ENCODE data around the gene SWT1. TPM values are rescaled to one million over a fixed set of nuclear protein-coding genes. Genes with fewer than 3 reads are reported as not detected.
"Not testable (repeated sequence)": the region's sequence is repeated elsewhere in the genome, so short reads cannot be mapped to it uniquely, and the experiment has no call there.

The SWT1 gene
- total and polyA plus RNA-seq, 4 donors, result 1.1 to 19.4 (median 3.3) TPM

- Histone ChIP-seq H3K4me3 (no peak overlapping the region), H3K27me3 (ENCODE audit: control insufficient read depth in 3 of 3, insufficient read depth in 3 of 3, low read length in 2 of 3) (no peaks in the 10 kb centered on the region), H3K4me1 (ENCODE audit: control insufficient read depth in 5 of 5, insufficient read depth in 5 of 5, low read length in 5 of 5) (no peaks in the 10 kb centered on the region), H3K27ac (ENCODE audit: low read depth in 1 of 2, low read length in 1 of 2) (no peak overlapping the region), H3K9me3 (ENCODE audit: control insufficient read depth in 4 of 4, insufficient read depth in 3 of 4, low read length in 3 of 4) (no peaks in the 10 kb centered on the region), H3K36me3 (ENCODE audit: control insufficient read depth in 4 of 4, insufficient read depth in 4 of 4, low read length in 4 of 4) (peaks cover 0 to 7% (median 4%) of the 10 kb centered on the region in 4 donors), H3K9ac (ENCODE audit: insufficient read depth in 1 of 2, low read length in 2 of 2) (no peak overlapping the region)
- ATAC-seq (ENCODE audit: insufficient read depth, low FRiP score) (no peak), DNase-seq (no peak)
- WGBS, 2 donors, result 90 to 95% methylated on average over 3 of the region's 3 CpGs
- no peak for TF ChIP-seq CTCF (IDR thresholded peaks at IDR 0.05; ENCODE audit: control extremely low read depth, extremely low read depth)
Observed at GRCh38 chr1:185207980-185208602, 51.1 kb downstream of the SWT1 start.

- TF ChIP-seq CTCF (IDR thresholded peaks at IDR 0.05; ENCODE audit: control extremely low read depth, extremely low read depth), result no peak
- WGBS, 2 donors, result 70 to 89% methylated on average over 5 of the region's 5 CpGs
Observed at GRCh38 chr1:185208626-185209180, 51.7 kb downstream of the SWT1 start.

GRCh38 chr1:185209357-185209756, 52.4 kb downstream of the SWT1 start:
- not testable (repeated sequence) for DNase-seq; H3K27me3 ChIP-seq (ENCODE audit: control insufficient read depth in 3 of 3, insufficient read depth in 3 of 3, low read length in 2 of 3)
- 95 to 97% methylated on average over 1 of the region's 1 CpG for WGBS, 2 donors

More at GRCh38 chr1:185208626-185209180, 51.7 kb downstream of the SWT1 start:
- Histone ChIP-seq H3K27me3 (ENCODE audit: control insufficient read depth in 3 of 3, insufficient read depth in 3 of 3, low read length in 2 of 3) (no peaks in the 10 kb centered on the region), H3K27ac (ENCODE audit: low read depth in 1 of 2, low read length in 1 of 2) (no peak overlapping the region), H3K36me3 (ENCODE audit: control insufficient read depth in 4 of 4, insufficient read depth in 4 of 4, low read length in 4 of 4) (peaks cover 0 to 7% (median 4%) of the 10 kb centered on the region in 4 donors), H3K9me3 (ENCODE audit: control insufficient read depth in 4 of 4, insufficient read depth in 3 of 4, low read length in 3 of 4) (no peaks in the 10 kb centered on the region), H3K4me3 (no peak overlapping the region), H3K4me1 (ENCODE audit: control insufficient read depth in 5 of 5, insufficient read depth in 5 of 5, low read length in 5 of 5) (no peaks in the 10 kb centered on the region), H3K9ac (ENCODE audit: insufficient read depth in 1 of 2, low read length in 2 of 2) (no peak overlapping the region)
- ATAC-seq (ENCODE audit: insufficient read depth, low FRiP score), result no peak
- DNase-seq, result peak in 2 of 3 donors; percentile 0 to 7

GRCh38 chr1:185213091-185213490, 56.1 kb downstream of the SWT1 start:
- DNase-seq, result peak in 1 of 3 donors; percentile 1
- H3K4me1 ChIP-seq (ENCODE audit: control insufficient read depth in 5 of 5, insufficient read depth in 5 of 5, low read length in 5 of 5), result no peaks in the 10 kb centered on the region
- ATAC-seq (ENCODE audit: insufficient read depth, low FRiP score), result no peak
- H3K9me3 ChIP-seq (ENCODE audit: control insufficient read depth in 4 of 4, insufficient read depth in 3 of 4, low read length in 3 of 4), result no peaks in the 10 kb centered on the region
- peaks cover 0 to 10% (median 0%) of the 10 kb centered on the region in 4 donors for H3K36me3 ChIP-seq (ENCODE audit: control insufficient read depth in 4 of 4, insufficient read depth in 4 of 4, low read length in 4 of 4)
- H3K9ac ChIP-seq (ENCODE audit: insufficient read depth in 1 of 2, low read length in 2 of 2), result no peak overlapping the region
- H3K4me3 ChIP-seq, result no peak overlapping the region
- H3K27me3 ChIP-seq (ENCODE audit: control insufficient read depth in 3 of 3, insufficient read depth in 3 of 3, low read length in 2 of 3), result no peaks in the 10 kb centered on the region
- WGBS, 2 donors, result 92 to 94% methylated on average over 1 of the region's 1 CpG
- no peak for TF ChIP-seq CTCF (IDR thresholded peaks at IDR 0.05; ENCODE audit: control extremely low read depth, extremely low read depth)
- H3K27ac ChIP-seq (ENCODE audit: low read depth in 1 of 2, low read length in 1 of 2), result no peak overlapping the region

More at GRCh38 chr1:185209357-185209756, 52.4 kb downstream of the SWT1 start:
- not testable (repeated sequence) for H3K36me3 ChIP-seq (ENCODE audit: control insufficient read depth in 4 of 4, insufficient read depth in 4 of 4, low read length in 4 of 4); H3K9ac ChIP-seq (ENCODE audit: insufficient read depth in 1 of 2, low read length in 2 of 2); H3K9me3 ChIP-seq (ENCODE audit: control insufficient read depth in 4 of 4, insufficient read depth in 3 of 4, low read length in 3 of 4); H3K4me1 ChIP-seq (ENCODE audit: control insufficient read depth in 5 of 5, insufficient read depth in 5 of 5, low read length in 5 of 5); H3K4me3 ChIP-seq; ATAC-seq (ENCODE audit: insufficient read depth, low FRiP score); H3K27ac ChIP-seq (ENCODE audit: low read depth in 1 of 2, low read length in 1 of 2)
